Measurements from ENCODE around the gene TBC1D21. TPM values are rescaled to one million over a fixed set of nuclear protein-coding genes. Genes with fewer than 3 reads are reported as not detected.
A peak's percentile ranks its signal among the peaks of the same experiment; 100 is the strongest.

TBC1D21 gene
- total and polyA plus RNA-seq, 5 donors, result not detected

- DNase-seq, result no peak
- Histone ChIP-seq H3K4me1 (ENCODE audit: control insufficient read depth, insufficient read depth, low read length) (peaks cover 2% of the 10 kb centered on the region), H3K9me3 (ENCODE audit: control insufficient read depth, low read length) (no peaks in the 10 kb centered on the region), H3K4me3 (ENCODE audit: low read length) (no peak overlapping the region), H3K27ac (ENCODE audit: low read length) (no peak overlapping the region), H3K27me3 (ENCODE audit: control insufficient read depth, insufficient read depth) (no peaks in the 10 kb centered on the region)
- 52% methylated on average over 1 of the region's 1 CpG for WGBS
- ATAC-seq, result no peak
- intact Hi-C loops (cut with DNase I), result no loop called here
Measured at GRCh38 chr15:73844356-73844755, 29.0 kb upstream of the TBC1D21 start.

GRCh38 chr15:73845507-73845906, 27.9 kb upstream of the TBC1D21 start:
- whole genome bisulfite sequencing, result 57% methylated on average over 2 of the region's 2 CpGs
- no peaks in the 10 kb centered on the region for H3K9me3 ChIP-seq (ENCODE audit: control insufficient read depth, low read length)
- H3K27ac ChIP-seq (ENCODE audit: low read length), result no peak overlapping the region
- intact Hi-C loops (cut with DNase I), result no loop called here
- no peaks in the 10 kb centered on the region for H3K27me3 ChIP-seq (ENCODE audit: control insufficient read depth, insufficient read depth)
- no peaks in the 10 kb centered on the region for H3K4me1 ChIP-seq (ENCODE audit: control insufficient read depth, insufficient read depth, low read length)
- no peak for ATAC-seq
- H3K4me3 ChIP-seq (ENCODE audit: low read length), result no peak overlapping the region
- DNase-seq, result no peak

- no peak for ATAC-seq
- no peak for DNase-seq
- Histone ChIP-seq H3K27ac (ENCODE audit: low read length) (no peak overlapping the region), H3K4me3 (ENCODE audit: low read length) (no peak overlapping the region), H3K9me3 (ENCODE audit: control insufficient read depth, low read length) (no peaks in the 10 kb centered on the region), H3K4me1 (ENCODE audit: control insufficient read depth, insufficient read depth, low read length) (no peaks in the 10 kb centered on the region), H3K27me3 (ENCODE audit: control insufficient read depth, insufficient read depth) (no peaks in the 10 kb centered on the region)
- 70% methylated on average over 3 of the region's 3 CpGs for WGBS
- intact Hi-C loops (cut with DNase I), result no loop called here
Measured at GRCh38 chr15:73845907-73846306, 27.5 kb upstream of the TBC1D21 start.

GRCh38 chr15:73849641-73850040, 23.7 kb upstream of the TBC1D21 start:
- 85% methylated on average over 2 of the region's 2 CpGs for WGBS
- Histone ChIP-seq H3K27ac (ENCODE audit: low read length) (no peak overlapping the region), H3K4me1 (ENCODE audit: control insufficient read depth, insufficient read depth, low read length) (no peaks in the 10 kb centered on the region), H3K9me3 (ENCODE audit: control insufficient read depth, low read length) (no peaks in the 10 kb centered on the region), H3K4me3 (ENCODE audit: low read length) (no peak overlapping the region), H3K27me3 (ENCODE audit: control insufficient read depth, insufficient read depth) (no peaks in the 10 kb centered on the region)
- intact Hi-C loops (cut with DNase I), result loop anchor here in 1 of 4 donors (10.0 kb wide), 1 partner anchor 95 kb away; the partner anchor contains the start of gene INSYN1
- no peak for ATAC-seq
- no peak for DNase-seq

- Histone ChIP-seq H3K27me3 (ENCODE audit: control insufficient read depth, insufficient read depth) (no peaks in the 10 kb centered on the region), H3K4me1 (ENCODE audit: control insufficient read depth, insufficient read depth, low read length) (no peaks in the 10 kb centered on the region), H3K27ac (ENCODE audit: low read length) (no peak overlapping the region), H3K9me3 (ENCODE audit: control insufficient read depth, low read length) (no peaks in the 10 kb centered on the region), H3K4me3 (ENCODE audit: low read length) (no peak overlapping the region)
- no peak for DNase-seq
- no peak for ATAC-seq
- 63% methylated on average over 1 of the region's 1 CpG for WGBS
- intact Hi-C loops (cut with DNase I), result loop anchor here in 1 of 4 donors (10.0 kb wide), 1 partner anchor 95 kb away; the partner anchor contains the start of gene INSYN1
Measured at GRCh38 chr15:73850228-73850627, 23.1 kb upstream of the TBC1D21 start.

GRCh38 chr15:73851689-73852088, 21.7 kb upstream of the TBC1D21 start:
- no peak overlapping the region for H3K4me3 ChIP-seq (ENCODE audit: low read length)
- H3K4me1 ChIP-seq (ENCODE audit: control insufficient read depth, insufficient read depth, low read length), result peaks cover 2% of the 10 kb centered on the region
- 13% methylated on average over 4 of the region's 4 CpGs for WGBS
- no peaks in the 10 kb centered on the region for H3K27me3 ChIP-seq (ENCODE audit: control insufficient read depth, insufficient read depth)
- H3K27ac ChIP-seq (ENCODE audit: low read length), result no peak overlapping the region
- H3K9me3 ChIP-seq (ENCODE audit: control insufficient read depth, low read length), result no peaks in the 10 kb centered on the region
- intact Hi-C loops (cut with DNase I), result loop anchor here in 1 of 4 donors (10.0 kb wide), 1 partner anchor 97 kb away; the partner anchor contains the start of gene INSYN1
- DNase-seq (peak; percentile 34 to 77 (median 56)), ATAC-seq (no peak)

GRCh38 chr15:73852507-73852906, 20.9 kb upstream of the TBC1D21 start:
- intact Hi-C loops (cut with DNase I), result loop anchor here in 1 of 4 donors (10.0 kb wide), 1 partner anchor 98 kb away; the partner anchor contains the start of gene INSYN1
- Histone ChIP-seq H3K9me3 (ENCODE audit: control insufficient read depth, low read length) (no peaks in the 10 kb centered on the region), H3K4me3 (ENCODE audit: low read length) (no peak overlapping the region), H3K4me1 (ENCODE audit: control insufficient read depth, insufficient read depth, low read length) (peaks cover 5% of the 10 kb centered on the region), H3K27me3 (ENCODE audit: control insufficient read depth, insufficient read depth) (no peaks in the 10 kb centered on the region), H3K27ac (ENCODE audit: low read length) (no peak overlapping the region)
- 60% methylated on average over 5 of the region's 5 CpGs for WGBS
- ATAC-seq, result no peak
- DNase-seq, result no peak

- Histone ChIP-seq H3K27ac (ENCODE audit: low read length) (no peak overlapping the region), H3K9me3 (ENCODE audit: control insufficient read depth, low read length) (no peaks in the 10 kb centered on the region), H3K4me1 (ENCODE audit: control insufficient read depth, insufficient read depth, low read length) (peaks cover 5% of the 10 kb centered on the region), H3K4me3 (ENCODE audit: low read length) (no peak overlapping the region), H3K27me3 (ENCODE audit: control insufficient read depth, insufficient read depth) (no peaks in the 10 kb centered on the region)
- DNase-seq (no peak), ATAC-seq (peak; percentile 9 to 42)
- intact Hi-C loops (cut with DNase I), result loop anchor here in 1 of 4 donors (10.0 kb wide), 1 partner anchor 99 kb away; the partner anchor contains the start of gene INSYN1
- WGBS, result 30% methylated on average over 4 of the region's 4 CpGs
Measured at GRCh38 chr15:73854265-73854664, 19.1 kb upstream of the TBC1D21 start.

- H3K27ac ChIP-seq (ENCODE audit: low read length), result no peak overlapping the region
- DNase-seq (peak; percentile 27 to 65 (median 65)), ATAC-seq (peak; percentile 38 to 42)
- intact Hi-C loops (cut with DNase I), result loop anchor here in 1 of 4 donors (10.0 kb wide), 1 partner anchor 102 kb away; the partner anchor contains the start of gene INSYN1
- H3K9me3 ChIP-seq (ENCODE audit: control insufficient read depth, low read length), result no peaks in the 10 kb centered on the region
- no peaks in the 10 kb centered on the region for H3K27me3 ChIP-seq (ENCODE audit: control insufficient read depth, insufficient read depth)
- 56% methylated on average over 14 of the region's 14 CpGs for WGBS
- H3K4me1 ChIP-seq (ENCODE audit: control insufficient read depth, insufficient read depth, low read length), result peaks cover 5% of the 10 kb centered on the region
- H3K4me3 ChIP-seq (ENCODE audit: low read length), result no peak overlapping the region
Measured at GRCh38 chr15:73856458-73857192, 16.7 kb upstream of the TBC1D21 start.

- no peak for DNase-seq
- Histone ChIP-seq H3K4me3 (ENCODE audit: low read length) (no peak overlapping the region), H3K4me1 (ENCODE audit: control insufficient read depth, insufficient read depth, low read length) (peaks cover 5% of the 10 kb centered on the region), H3K27me3 (ENCODE audit: control insufficient read depth, insufficient read depth) (no peaks in the 10 kb centered on the region), H3K27ac (ENCODE audit: low read length) (no peak overlapping the region), H3K9me3 (ENCODE audit: control insufficient read depth, low read length) (no peaks in the 10 kb centered on the region)
- ATAC-seq, result peak; percentile 36 to 43
- WGBS, result 65% methylated on average over 7 of the region's 7 CpGs
- intact Hi-C loops (cut with DNase I), result loop anchor here in 1 of 4 donors (10.0 kb wide), 1 partner anchor 103 kb away; the partner anchor contains the start of gene INSYN1
Measured at GRCh38 chr15:73857193-73857920, 16.0 kb upstream of the TBC1D21 start.

GRCh38 chr15:73858062-73858461, 15.3 kb upstream of the TBC1D21 start:
- Histone ChIP-seq H3K27ac (ENCODE audit: low read length) (no peak overlapping the region), H3K9me3 (ENCODE audit: control insufficient read depth, low read length) (no peaks in the 10 kb centered on the region), H3K27me3 (ENCODE audit: control insufficient read depth, insufficient read depth) (no peaks in the 10 kb centered on the region), H3K4me1 (ENCODE audit: control insufficient read depth, insufficient read depth, low read length) (peaks cover 5% of the 10 kb centered on the region), H3K4me3 (ENCODE audit: low read length) (no peak overlapping the region)
- ATAC-seq (no peak), DNase-seq (no peak)
- WGBS, result 83% methylated on average over 6 of the region's 6 CpGs
- intact Hi-C loops (cut with DNase I), result loop anchor here in 1 of 4 donors (10.0 kb wide), 1 partner anchor 103 kb away; the partner anchor contains the start of gene INSYN1
